Activated T-helper 17 cell treated with anti-CD3 and anti-CD28 coated beads, Interleukin-2, amount 50 U/mL, for 72 hours (primary cell): Measurements from ENCODE around the gene DYNLL1. TPM values are rescaled to one million over a fixed set of nuclear protein-coding genes. Genes with fewer than 3 reads are reported as not detected.
"Not testable (repeated sequence)": the region's sequence is repeated elsewhere in the genome, so short reads cannot be mapped to it uniquely, and the experiment has no call there.

ENCODE experiments used
- ATAC-seq: fragments of 150-1000 bp; cut with Tn5 transposase; replicated peaks from 2 replicates; pipeline ENCODE4 v1.10.0; 2021; ENCODE audit warnings: mild to moderate bottlenecking, moderate library complexity
- H3K27ac Mint-ChIP-seq: one replicate; pipeline ENCODE4 v1.8.0; 2022; ENCODE audit warnings: mixed read lengths
- H3K27me3 Mint-ChIP-seq: one replicate; pipeline ENCODE4 v1.8.0; 2022; ENCODE audit warnings: mixed read lengths
- H3K36me3 Mint-ChIP-seq: one replicate; pipeline ENCODE4 v1.8.0; 2022; ENCODE audit warnings: low read depth, mild to moderate bottlenecking, mixed read lengths
- H3K4me1 Mint-ChIP-seq: one replicate; pipeline ENCODE4 v1.8.0; 2022; ENCODE audit warnings: mixed read lengths
- H3K4me3 Mint-ChIP-seq: one replicate; pipeline ENCODE4 v1.8.0; 2022; ENCODE audit warnings: mild to moderate bottlenecking, mixed read lengths
- H3K9me3 Mint-ChIP-seq: one replicate; pipeline ENCODE4 v1.8.0; 2022; ENCODE audit warnings: mixed read lengths
- total RNA-seq, 2 donors: library from RNA; stranded (reverse); gene quantifications; one replicate each; pipeline ENCODE4 v1.2.3, GENCODE V29; 2022

DYNLL1 gene
- total RNA-seq, 2 donors from 2014 or later: 69.2 to 197 TPM

DNA sequence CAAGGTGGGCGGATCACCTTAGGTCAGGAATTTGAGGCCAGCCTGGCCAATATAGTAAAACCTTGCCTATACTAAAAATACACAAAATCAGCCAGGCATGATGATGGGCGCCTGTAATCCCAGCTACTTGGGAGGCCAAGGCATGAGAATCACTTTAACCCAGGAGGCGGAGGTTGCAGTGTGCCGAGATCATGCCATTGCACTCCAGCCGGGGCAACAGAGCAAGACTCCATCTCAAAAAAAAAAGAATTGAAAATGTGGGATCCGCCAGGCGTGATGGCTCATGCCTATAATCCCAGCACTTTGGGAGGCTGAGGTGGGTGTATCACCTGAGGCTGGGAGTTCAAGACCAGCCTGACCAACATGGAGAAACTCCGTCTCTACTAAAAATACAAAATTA is 23.4 kb downstream of the DYNLL1 start:
- not testable (repeated sequence) for H3K4me1 Mint-ChIP-seq, H3K9me3 Mint-ChIP-seq, H3K27ac Mint-ChIP-seq, H3K4me3 Mint-ChIP-seq, H3K27me3 Mint-ChIP-seq, ATAC-seq
- H3K36me3 Mint-ChIP-seq: peaks cover 18% of the 10 kb centered on the region

DNA sequence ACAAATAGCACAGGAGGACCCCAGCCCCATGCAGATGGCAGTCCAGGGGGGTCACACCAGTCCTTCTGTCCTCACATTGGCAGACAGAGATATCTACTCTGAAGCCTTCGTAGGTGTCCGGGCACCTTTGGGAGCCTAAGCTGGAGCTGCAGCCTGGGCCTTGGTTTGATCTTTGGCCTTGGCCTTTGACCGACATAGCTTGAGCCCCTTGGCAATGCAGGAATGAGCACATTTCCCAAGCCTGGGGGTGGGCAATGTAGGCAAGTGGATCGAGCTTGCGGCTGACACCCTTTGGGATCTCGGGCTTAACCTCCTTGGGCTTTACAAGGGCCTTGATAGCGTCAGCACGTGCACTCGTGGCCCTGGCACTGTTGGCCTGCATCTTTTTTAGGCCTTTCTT is 26.7 kb downstream of the DYNLL1 start:
- H3K4me1 Mint-ChIP-seq: peaks cover 5% of the 10 kb centered on the region
- H3K4me3 Mint-ChIP-seq: no peak overlapping the region
- no peaks in the 10 kb centered on the region for H3K9me3 Mint-ChIP-seq
- ATAC-seq: no peak
- no peaks in the 10 kb centered on the region for H3K36me3 Mint-ChIP-seq
- H3K27me3 Mint-ChIP-seq: no peaks in the 10 kb centered on the region
- H3K27ac Mint-ChIP-seq: no peak overlapping the region

DNA sequence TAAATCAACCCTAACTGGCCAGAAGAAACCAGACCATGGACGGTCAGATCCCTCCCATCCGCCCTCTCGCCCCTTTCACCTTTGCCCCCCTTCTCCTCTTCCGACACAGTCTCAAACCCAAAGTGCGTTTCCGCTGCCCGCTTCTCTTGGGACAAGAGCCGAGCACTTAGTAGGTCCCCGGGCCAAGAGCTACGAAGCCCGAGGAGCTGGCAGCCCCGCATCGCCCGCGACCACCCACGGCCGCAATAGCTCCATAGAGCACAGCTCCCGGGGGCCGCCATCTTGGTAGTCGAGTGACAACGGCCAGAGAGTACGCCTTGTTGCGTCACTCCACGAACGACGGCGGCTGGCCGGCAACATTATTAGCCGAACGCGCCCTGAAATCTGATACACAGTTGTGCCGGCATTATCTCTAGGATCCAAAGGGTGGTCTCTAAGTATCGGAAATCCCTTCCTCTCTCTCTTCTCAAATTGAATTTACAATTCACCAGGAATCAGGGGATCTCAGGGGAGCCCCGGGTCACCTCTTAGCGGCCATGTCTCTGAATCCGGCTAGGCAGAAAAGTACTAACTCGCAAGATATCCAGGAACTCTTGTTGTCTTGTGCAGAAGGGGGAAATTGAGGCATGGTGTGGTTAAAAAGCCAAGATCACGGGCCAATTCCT is 33.1 kb downstream of the DYNLL1 start, which contains the start of gene COQ5:
TSS of gene COQ5 (minus strand) at position 298 of the 665 bp plus-strand sequence. CDS start at position 281, 17 bp downstream.
- peak; percentile 98 for ATAC-seq
- H3K27ac Mint-ChIP-seq: peak within 1 kb of the TSS; percentile 100
- peaks cover 9% of the 10 kb centered on the region for H3K4me1 Mint-ChIP-seq
- H3K4me3 Mint-ChIP-seq: peak within 1 kb of the TSS; percentile 100
- peaks cover 7% of the 10 kb centered on the region for H3K36me3 Mint-ChIP-seq
- no peaks in the 10 kb centered on the region for H3K27me3 Mint-ChIP-seq
- H3K9me3 Mint-ChIP-seq: no peaks in the 10 kb centered on the region

- Mint-ChIP-seq H3K27ac (peak overlapping the region; percentile 100), H3K9me3 (no peaks in the 10 kb centered on the region), H3K4me1 (peaks cover 9% of the 10 kb centered on the region), H3K27me3 (no peaks in the 10 kb centered on the region), H3K4me3 (peak overlapping the region; percentile 100), H3K36me3 (peaks cover 15% of the 10 kb centered on the region)
- no peak for ATAC-seq
These were observed 33.9 kb downstream of the DYNLL1 start for GRCh38 chr12:120529641-120530417.

GRCh38 chr12:120530418-120530761 is 34.5 kb downstream of the DYNLL1 start:
- peaks cover 21% of the 10 kb centered on the region for H3K36me3 Mint-ChIP-seq
- not testable (repeated sequence) for H3K9me3 Mint-ChIP-seq, H3K27me3 Mint-ChIP-seq, ATAC-seq, H3K4me1 Mint-ChIP-seq
- peak overlapping the region; percentile 100 for H3K27ac Mint-ChIP-seq
- H3K4me3 Mint-ChIP-seq: peak overlapping the region; percentile 100

DNA sequence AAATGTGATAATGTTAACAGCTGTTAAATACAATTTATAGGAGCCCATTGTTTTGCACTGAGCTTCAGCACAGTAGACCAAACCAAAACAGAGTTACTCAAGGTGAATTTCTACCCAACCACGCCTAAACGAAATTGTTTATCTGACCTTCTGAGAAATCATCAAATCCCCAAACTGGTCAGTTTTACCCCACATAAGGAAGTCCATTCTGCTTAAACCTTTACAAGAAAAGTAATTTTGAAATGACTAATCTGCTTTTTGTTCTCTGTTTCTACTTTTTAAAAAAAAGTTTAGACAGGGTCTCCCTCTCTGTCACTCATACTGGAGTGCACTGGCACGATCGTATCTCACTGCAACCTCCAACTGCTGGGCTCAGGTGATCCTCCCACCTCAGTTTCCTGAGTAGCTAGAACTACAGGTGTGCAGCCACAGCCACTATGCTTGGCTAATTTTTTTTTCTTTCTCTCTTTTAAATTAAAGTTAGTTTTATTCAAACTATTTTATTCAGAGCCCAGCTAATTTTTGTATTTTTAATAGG is 36.9 kb downstream of the DYNLL1 start:
- Mint-ChIP-seq H3K4me1 (peaks cover 6% of the 10 kb centered on the region), H3K36me3 (peaks cover 45% of the 10 kb centered on the region)

GRCh38 chr12:120534203-120534702 is 38.3 kb downstream of the DYNLL1 start, which contains the start of gene RNF10:
Gene RNF10 (plus strand): TSS chr12:120534356. CDS start chr12:120534812, 456 bp downstream.
- Mint-ChIP-seq H3K9me3 (no peaks in the 10 kb centered on the region), H3K36me3 (peaks cover 54% of the 10 kb centered on the region), H3K4me1 (peaks cover 16% of the 10 kb centered on the region), H3K4me3 (peak within 1 kb of the TSS; percentile 91), H3K27me3 (no peaks in the 10 kb centered on the region), H3K27ac (peak within 1 kb of the TSS; percentile 98)
- peak; percentile 74 for ATAC-seq

More for the DNA sequence above, 36.9 kb downstream of the DYNLL1 start:
- Mint-ChIP-seq H3K27me3 (no peaks in the 10 kb centered on the region), H3K9me3 (no peaks in the 10 kb centered on the region), H3K27ac (no peak overlapping the region), H3K4me3 (no peak overlapping the region)
- ATAC-seq: no peak

- H3K27ac Mint-ChIP-seq: peak overlapping the region; percentile 98
- peaks cover 61% of the 10 kb centered on the region for H3K36me3 Mint-ChIP-seq
- H3K4me3 Mint-ChIP-seq: peak overlapping the region; percentile 91
- peaks cover 18% of the 10 kb centered on the region for H3K4me1 Mint-ChIP-seq
- H3K9me3 Mint-ChIP-seq: no peaks in the 10 kb centered on the region
- peak; percentile 75 for ATAC-seq
- H3K27me3 Mint-ChIP-seq: no peaks in the 10 kb centered on the region
These were observed 39.1 kb downstream of the DYNLL1 start for GRCh38 chr12:120534703-120535655.

DNA sequence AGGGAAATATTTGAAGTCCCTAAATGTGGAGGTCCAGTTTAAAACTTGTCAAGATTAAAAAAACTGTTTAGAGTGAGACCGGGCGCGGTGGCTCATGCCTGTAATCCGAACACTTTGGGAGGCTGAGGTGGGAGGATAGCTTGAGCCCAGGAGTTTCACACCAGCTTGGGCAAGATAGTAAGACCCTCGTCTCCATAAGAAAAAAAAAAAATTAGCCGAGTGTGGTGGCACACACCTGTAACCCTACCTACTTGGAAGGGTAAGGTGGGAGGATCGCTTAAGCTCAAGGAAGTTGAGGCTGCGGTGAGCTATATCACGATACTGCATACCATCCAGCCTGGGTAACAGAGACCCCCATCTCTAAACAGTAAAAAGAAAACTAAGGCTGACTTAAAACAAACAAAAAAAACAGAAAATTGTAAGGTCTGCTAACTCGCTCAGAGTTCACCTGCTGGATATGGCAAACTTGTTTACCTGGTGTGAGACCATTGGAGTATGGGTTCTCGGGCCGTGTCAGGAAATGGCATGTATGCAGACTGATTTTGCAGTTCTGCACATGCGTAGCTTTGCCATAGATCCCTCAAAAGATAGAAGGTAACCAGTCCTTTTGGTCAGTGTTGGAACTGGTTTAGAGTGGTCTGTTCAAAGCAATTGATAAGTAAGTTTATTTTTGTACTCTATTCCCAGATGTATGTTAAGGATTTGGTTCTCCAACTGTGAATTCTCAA is 40.3 kb downstream of the DYNLL1 start:
- Mint-ChIP-seq H3K4me1 (peaks cover 22% of the 10 kb centered on the region), H3K4me3 (peak overlapping the region; percentile 91), H3K27ac (peak overlapping the region; percentile 98), H3K9me3 (no peaks in the 10 kb centered on the region), H3K27me3 (no peaks in the 10 kb centered on the region), H3K36me3 (peaks cover 74% of the 10 kb centered on the region)
- ATAC-seq: no peak

- Mint-ChIP-seq H3K4me1 (peaks cover 22% of the 10 kb centered on the region), H3K36me3 (peaks cover 90% of the 10 kb centered on the region), H3K9me3 (no peaks in the 10 kb centered on the region), H3K4me3 (peak overlapping the region; percentile 91), H3K27ac (peak overlapping the region; percentile 98), H3K27me3 (no peaks in the 10 kb centered on the region)
- no peak for ATAC-seq
These were observed 41.9 kb downstream of the DYNLL1 start for GRCh38 chr12:120537856-120538220.

- Mint-ChIP-seq H3K4me3 (peak overlapping the region; percentile 91), H3K27ac (peak overlapping the region; percentile 98), H3K4me1 (peaks cover 22% of the 10 kb centered on the region), H3K36me3 (peaks cover 97% of the 10 kb centered on the region), H3K9me3 (no peaks in the 10 kb centered on the region), H3K27me3 (no peaks in the 10 kb centered on the region)
- ATAC-seq: no peak
These were observed 42.6 kb downstream of the DYNLL1 start for GRCh38 chr12:120538281-120539156.

DNA sequence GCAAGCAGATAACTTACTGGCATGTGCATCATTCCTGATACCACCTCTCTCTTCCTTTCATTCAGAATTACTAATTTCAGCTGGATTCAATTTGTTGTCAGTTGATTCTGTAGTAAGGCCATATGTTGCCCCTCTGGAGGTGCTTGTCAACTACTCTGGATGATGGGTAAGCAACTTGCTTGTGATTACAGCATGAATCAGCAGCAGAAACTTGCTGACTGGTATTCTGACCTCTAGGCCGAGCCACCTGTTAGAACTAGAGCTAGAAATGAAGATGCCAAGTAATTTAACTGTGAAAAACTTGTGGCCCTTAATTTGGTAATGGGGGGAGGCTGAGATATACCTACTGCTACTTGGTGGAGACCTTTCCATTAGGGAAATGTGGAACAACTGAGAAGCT is 43.4 kb downstream of the DYNLL1 start:
- peak overlapping the region; percentile 91 for H3K4me3 Mint-ChIP-seq
- H3K4me1 Mint-ChIP-seq: peaks cover 22% of the 10 kb centered on the region
- peak; percentile 66 for ATAC-seq
- no peaks in the 10 kb centered on the region for H3K27me3 Mint-ChIP-seq
- H3K27ac Mint-ChIP-seq: peak overlapping the region; percentile 98
- peaks cover 100% of the 10 kb centered on the region for H3K36me3 Mint-ChIP-seq
- H3K9me3 Mint-ChIP-seq: no peaks in the 10 kb centered on the region
